Non-pigmented ciliary epithelial cell (primary cell): Measurements from ENCODE around the gene MGMT.

Experiments
- DNase-seq: peaks from one replicate; pipeline ENCODE4 v3.0.0-alpha.2; 2010; ENCODE audit warnings: low read depth

Gene MGMT

DNA sequence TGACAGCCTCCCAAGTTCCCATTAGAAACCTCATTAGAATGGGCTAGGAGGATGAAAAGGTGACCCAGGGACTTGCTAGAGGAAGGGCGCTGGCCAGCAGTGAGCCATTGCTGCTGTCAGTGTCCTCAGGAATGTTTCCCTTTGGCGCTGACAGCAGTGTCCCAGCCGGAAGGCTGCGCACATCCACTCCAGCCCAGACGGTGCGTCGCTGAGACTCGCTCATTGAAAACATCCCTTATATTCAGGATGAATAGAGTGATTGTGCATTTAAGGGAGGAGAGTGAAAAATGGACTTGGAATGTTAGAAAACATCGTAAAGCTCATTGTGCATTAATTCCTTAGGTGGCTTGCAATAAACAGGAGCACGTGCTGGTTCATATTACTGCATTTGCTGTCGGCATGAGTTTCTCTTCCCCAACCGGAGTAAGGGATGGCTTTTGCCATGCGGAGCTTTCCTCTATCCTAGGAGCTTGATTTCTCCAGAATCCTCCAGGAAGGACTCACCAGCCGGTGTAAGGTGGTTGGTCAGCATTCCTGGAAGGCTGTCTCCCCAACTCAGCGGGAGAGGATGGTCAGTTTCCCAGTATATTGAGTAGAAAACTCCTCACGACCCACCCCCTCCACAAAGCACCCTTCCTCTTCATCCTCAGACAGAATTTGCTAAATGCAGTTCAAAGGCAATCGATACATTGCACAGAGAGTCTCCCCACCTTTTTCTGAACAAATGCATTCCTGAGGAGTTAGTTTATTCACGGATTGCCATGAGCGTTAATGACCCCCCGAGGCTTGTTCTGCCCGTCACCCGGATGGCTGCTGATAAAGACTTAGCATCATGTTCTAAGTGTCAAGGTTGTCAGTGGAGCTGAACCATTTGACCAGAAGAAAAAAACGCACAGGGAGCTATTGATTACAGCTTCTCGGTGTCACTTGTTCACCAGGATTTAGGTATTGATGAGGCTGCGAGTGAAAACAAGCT, 295.2 kb downstream of the MGMT start:
- no peak for DNase-seq

DNA sequence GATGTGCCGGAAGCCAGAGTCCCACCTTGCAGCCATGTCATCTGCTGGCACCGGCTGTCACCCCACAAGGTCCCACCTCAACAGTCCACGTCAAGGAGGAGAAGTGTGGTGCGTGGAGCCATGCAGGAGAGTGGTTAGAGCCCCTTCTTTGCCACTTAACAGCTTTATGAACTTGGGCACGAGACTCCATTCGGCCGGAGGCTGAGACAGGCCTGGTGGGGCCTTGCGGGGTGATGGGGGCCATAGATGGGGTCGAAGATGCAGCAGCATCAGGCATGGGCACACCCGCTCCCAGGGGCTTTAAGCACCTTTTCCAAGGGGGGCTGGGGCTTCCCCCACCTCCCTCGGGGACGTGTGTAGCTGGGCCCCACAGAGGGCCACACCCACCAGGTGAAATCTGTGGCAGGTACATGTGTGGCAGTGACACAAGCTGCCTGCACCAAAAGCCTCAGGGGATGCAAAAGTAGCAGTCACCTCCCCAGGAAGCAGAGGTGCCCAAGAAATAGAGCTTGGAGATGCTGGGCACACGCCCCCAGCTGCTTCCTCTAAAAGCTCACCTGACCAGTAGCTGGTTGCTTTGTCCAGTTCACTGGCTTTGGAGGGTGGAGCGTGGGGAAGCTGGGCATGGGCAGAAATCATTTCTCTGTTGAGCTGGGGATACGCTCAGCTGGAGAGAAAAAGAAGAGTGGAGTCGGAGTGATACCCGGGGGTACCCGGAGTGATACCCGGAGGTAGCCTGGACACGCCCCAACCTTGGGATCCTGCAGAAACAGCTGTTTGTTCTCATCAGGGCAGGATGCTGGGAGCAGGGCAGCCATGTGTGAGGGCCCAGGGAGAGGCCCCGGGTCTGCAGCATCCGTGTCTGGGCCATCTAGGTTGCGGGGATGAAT, 297.2 kb downstream of the MGMT start:
- no peak for DNase-seq

DNA sequence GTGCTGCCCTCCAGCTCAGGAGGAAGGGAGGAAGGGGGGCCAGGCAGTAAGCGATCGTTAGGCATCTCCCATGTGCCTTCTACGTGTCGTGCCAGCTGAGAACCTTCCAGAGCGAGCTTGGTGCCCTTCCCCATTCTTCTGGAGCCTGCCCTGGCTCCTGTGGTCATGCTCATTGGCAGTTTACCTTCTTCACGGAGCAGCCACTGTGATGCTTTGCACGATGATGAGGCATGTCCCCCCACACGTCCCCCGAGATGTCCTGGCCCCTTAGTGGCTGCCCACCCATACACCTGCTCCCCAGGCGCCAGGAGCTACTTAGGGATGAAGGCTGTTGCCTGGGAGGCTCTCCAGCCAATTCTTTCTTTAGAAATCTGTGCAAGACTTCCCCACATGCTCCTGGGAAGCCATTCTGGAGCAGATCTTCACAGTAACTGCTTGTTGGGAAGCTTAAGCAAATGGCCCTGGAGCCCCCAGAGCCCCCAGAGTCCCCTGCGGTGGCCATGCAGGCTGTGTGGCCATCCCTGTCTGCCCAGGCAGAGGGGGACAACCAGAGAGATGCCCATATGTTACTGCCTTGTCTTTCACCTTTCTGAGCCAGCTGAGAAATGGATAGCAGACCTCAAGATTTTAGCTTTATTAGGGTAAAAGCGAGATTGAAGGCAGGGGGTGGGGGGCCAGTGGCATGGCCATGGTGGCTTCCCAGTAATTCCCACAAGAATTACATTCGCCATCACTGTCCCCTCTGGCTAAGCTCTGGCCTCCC, 298.0 kb downstream of the MGMT start:
- DNase-seq, result no peak

GRCh38 chr10:129765664-129766550, 298.9 kb downstream of the MGMT start:
- DNase-seq, result no peak

DNA sequence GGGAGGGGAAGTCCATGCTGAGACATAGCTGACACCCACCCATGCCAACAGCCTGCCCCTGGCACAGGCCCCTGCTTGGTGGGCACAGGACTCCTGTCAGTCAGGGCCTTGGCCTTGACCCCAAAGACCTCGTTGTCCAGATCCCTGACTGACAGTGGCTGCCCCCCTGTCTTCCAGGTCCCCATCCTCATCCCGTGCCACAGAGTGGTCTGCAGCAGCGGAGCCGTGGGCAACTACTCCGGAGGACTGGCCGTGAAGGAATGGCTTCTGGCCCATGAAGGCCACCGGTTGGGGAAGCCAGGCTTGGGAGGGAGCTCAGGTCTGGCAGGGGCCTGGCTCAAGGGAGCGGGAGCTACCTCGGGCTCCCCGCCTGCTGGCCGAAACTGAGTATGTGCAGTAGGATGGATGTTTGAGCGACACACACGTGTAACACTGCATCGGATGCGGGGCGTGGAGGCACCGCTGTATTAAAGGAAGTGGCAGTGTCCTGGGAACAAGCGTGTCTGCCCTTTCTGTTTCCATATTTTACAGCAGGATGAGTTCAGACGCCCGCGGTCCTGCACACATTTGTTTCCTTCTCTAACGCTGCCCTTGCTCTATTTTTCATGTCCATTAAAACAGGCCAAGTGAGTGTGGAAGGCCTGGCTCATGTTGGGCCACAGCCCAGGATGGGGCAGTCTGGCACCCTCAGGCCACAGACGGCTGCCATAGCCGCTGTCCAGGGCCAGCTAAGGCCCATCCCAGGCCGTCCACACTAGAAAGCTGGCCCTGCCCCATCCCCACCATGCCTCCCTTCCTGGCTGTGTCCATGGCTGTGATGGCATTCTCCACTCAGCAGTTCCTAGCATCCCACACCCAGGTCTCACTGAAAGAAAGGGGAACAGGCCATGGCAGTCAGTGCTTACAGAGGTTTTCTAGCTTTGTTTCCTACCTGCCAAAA, 299.8 kb downstream of the MGMT start:
- DNase-seq, result no peak

DNA sequence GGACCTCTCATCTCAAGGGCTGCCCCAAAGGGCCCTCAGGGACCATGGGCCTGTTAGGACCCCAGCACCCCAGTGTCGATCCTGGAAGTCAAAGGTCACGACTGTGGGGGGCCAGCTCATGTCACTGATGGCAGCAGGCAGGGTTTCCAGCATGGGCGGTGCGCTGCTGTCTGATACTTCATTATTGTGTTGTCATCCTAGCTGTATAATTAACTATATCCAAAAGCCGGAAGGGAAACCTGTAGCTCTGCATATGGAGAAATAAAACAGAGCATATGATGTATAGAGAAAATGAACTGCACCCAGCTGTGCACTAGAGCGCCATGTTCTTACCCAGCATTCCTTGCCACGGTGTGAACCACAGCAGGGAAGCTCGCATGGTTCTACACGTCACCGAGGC, 300.7 kb downstream of the MGMT start:
- DNase-seq, result no peak

- DNase-seq, result no peak
Measured at GRCh38 chr10:129768437-129769355, 301.7 kb downstream of the MGMT start.

DNA sequence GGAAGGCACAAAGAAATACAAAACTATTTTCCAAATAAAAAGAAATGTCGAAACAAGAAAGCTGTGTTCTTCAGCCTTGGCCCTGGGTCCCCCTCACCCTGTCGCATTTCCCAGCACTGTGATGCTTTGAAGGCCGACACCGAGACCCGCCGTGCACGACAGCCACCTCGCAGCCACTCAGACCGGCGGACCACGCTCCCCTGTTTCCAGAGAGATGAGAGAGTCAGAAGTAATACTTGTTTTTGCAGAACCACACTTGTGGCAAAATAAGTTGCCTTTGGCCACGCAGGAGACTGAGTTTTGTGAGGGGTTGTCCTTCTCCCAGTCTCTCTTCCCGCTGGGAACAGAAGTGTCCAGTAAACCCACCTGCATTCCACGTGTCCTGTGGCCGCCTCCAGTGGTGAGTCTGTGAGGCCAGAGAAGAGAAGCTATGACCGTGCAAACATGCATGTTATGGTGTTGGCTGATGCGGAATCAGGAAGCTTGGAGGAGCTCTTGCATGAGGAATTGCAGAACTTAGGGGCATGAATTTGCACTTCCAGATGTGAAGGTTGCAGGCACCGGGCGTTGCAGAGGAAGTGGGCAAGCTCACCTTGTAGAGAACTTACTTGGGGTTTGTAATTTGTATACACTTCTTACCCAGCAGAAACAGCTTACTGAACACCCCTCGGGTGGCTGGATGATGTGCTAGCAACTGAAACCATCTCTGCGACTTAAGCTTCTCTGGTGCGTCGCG, 302.5 kb downstream of the MGMT start:
- no peak for DNase-seq

- DNase-seq, result no peak
Measured at GRCh38 chr10:129770286-129770685, 303.2 kb downstream of the MGMT start.

GRCh38 chr10:129771024-129771423, 304.0 kb downstream of the MGMT start:
- no peak for DNase-seq

DNA sequence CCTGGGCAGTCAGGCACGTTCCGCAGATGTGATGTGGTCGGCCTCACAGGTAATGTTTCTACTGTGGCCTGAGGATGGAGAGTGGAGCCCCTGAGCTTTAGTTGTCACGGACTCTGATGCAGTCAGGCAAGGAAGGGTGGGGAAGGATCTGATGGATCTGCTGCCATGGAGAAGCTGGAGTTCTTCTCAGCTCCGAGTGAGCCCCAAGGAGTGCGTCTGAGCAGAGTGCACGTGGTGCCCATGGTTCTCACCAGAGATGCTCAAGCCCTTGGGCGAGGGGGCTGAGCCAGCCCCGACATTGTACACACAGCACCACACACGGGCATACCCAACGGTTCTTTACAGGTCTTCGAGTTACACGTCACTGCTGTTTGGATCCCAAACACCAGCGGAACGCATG, 304.5 kb downstream of the MGMT start:
- no peak for DNase-seq

- no peak for DNase-seq
Measured at GRCh38 chr10:129771991-129772431, 305.0 kb downstream of the MGMT start.

GRCh38 chr10:129772468-129773358, 305.7 kb downstream of the MGMT start:
- no peak for DNase-seq

GRCh38 chr10:129773359-129773990, 306.4 kb downstream of the MGMT start:
- no peak for DNase-seq

- DNase-seq, result no peak
Measured at GRCh38 chr10:129774082-129774735, 307.2 kb downstream of the MGMT start.
